ENCODE data around the gene COX6B1.

DNA sequence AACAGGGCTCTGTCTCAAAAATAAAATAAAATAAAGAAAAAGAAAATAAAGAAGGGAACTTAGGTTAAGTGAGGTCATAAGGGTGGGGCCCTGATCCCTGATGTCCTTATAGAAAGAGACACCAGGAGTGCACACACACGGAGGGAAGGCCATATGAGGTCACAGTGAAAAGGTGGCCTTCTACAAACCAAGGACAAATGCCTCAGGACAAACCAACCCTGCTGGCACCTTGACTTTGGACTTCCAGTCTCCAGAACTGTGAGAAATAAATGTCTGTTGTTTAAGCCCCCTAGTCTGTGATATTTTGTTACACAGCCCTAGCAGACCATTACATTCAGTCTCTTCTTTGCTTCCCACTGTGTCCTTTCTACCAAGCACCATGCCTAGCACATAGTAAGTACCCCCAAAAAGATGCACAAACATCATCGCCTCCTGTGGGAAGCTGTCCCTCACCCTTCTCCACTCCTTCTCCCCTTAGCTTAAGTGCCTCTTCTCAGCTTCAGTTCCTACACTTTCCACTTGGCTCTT lies 47.8 kb downstream of the COX6B1 start:
- no peak for TF ChIP-seq CTCF (IDR thresholded peaks at IDR 0.05; ENCODE audit: borderline replicate concordance, extremely low read depth, low read length, poor library complexity, severe bottlenecking)
- no peak for TF ChIP-seq EZH2 (IDR thresholded peaks at IDR 0.05; ENCODE audit: borderline replicate concordance, low read depth, low read length, severe bottlenecking)

Measured in DND-41 (cell line).